ENCODE measurements around the gene ISG20L2. TPM values are rescaled to one million over a fixed set of nuclear protein-coding genes. Genes with fewer than 3 reads are reported as not detected.

The ISG20L2 gene
- total RNA-seq, 2 experiments from 2014 or later = 40.6 to 44.5 TPM

DNA sequence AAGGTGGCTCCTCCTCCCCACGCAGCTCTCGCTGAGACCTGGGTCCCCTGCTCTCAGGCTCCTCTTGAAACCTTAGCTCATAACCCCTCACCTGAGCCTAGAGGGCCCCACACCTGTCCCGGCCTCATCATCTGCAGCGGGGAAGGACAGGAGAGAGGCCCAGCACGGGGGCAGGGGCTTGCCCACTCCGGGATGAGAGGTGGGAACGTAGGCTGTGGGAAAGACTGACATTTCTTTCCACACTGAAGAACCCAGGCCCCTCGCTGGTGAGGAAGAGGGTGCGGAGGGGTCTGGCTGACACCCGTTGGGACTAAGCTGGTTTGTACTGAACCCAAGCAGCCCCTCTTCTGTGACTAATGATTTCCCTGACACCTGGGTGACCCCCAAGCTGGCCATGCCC, 37.4 kb downstream of the ISG20L2 start:
- ATAC-seq = no peak
- POLR2A ChIA-PET = interaction anchor here (0.7 to 2.4 kb wide), 4 partner anchors 14 to 60 kb away, joined by 3 to 12 read pairs (median 4); partner anchors contain the start of genes CRABP2 and HDGF

DNA sequence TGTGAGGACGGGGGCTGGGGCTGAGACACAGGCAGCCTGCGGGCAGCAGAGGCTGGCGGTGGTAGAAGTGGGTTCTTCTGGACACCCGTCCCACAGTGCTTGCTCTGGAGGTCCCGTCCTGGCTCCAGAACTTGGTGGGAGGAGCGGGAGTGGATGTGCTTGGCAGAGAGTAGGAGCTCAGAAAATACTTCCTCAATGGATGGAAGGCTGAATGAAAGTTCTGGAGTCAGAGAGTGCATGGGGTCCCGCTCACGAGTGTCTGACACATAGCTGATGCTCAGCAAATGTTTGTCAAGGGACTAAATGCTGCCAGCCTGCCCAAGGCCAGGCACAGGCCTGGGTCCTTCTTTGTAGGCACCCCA, 37.9 kb downstream of the ISG20L2 start:
- ChIA-PET POLR2A (interaction anchor here (0.7 to 2.4 kb wide), 3 partner anchors 12 to 61 kb away, joined by 3 to 12 read pairs (median 8); partner anchors contain the start of genes CRABP2 and HDGF), CTCF (interaction anchor here (0.7 to 13.3 kb wide), 33 partner anchors 12 to 447 kb away, joined by 3 to 396 read pairs (median 7); partner anchors contain the start of genes CRABP2, ISG20L2, METTL25B and NES)
- no peak overlapping the region for H3K27ac Mint-ChIP-seq
- H3K27me3 Mint-ChIP-seq = peaks cover 54% of the 10 kb centered on the region
- intact Hi-C loops (cut with micrococcal nuclease) = no loop called here
- H3K4me1 Mint-ChIP-seq (ENCODE audit: low read depth) = peaks cover 23% of the 10 kb centered on the region
- no peak for ATAC-seq
- no peaks in the 10 kb centered on the region for H3K9me3 Mint-ChIP-seq
- no peak overlapping the region for H3K4me3 Mint-ChIP-seq
- H3K36me3 Mint-ChIP-seq (ENCODE audit: low read depth) = no peaks in the 10 kb centered on the region
- TF ChIP-seq, protein P1, sequence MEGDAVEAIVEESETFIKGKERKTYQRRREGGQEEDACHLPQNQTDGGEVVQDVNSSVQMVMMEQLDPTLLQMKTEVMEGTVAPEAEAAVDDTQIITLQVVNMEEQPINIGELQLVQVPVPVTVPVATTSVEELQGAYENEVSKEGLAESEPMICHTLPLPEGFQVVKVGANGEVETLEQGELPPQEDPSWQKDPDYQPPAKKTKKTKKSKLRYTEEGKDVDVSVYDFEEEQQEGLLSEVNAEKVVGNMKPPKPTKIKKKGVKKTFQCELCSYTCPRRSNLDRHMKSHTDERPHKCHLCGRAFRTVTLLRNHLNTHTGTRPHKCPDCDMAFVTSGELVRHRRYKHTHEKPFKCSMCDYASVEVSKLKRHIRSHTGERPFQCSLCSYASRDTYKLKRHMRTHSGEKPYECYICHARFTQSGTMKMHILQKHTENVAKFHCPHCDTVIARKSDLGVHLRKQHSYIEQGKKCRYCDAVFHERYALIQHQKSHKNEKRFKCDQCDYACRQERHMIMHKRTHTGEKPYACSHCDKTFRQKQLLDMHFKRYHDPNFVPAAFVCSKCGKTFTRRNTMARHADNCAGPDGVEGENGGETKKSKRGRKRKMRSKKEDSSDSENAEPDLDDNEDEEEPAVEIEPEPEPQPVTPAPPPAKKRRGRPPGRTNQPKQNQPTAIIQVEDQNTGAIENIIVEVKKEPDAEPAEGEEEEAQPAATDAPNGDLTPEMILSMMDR (IDR thresholded peaks at IDR 0.05) = no peak
- DNase-seq = no peak

More for the DNA sequence above, 37.4 kb downstream of the ISG20L2 start:
- peaks cover 23% of the 10 kb centered on the region for H3K4me1 Mint-ChIP-seq (ENCODE audit: low read depth)
- intact Hi-C loops (cut with micrococcal nuclease) = no loop called here
- TF ChIP-seq, protein P1 (IDR thresholded peaks at IDR 0.05) = no peak
- H3K9me3 Mint-ChIP-seq = no peaks in the 10 kb centered on the region
- peaks cover 54% of the 10 kb centered on the region for H3K27me3 Mint-ChIP-seq
- no peaks in the 10 kb centered on the region for H3K36me3 Mint-ChIP-seq (ENCODE audit: low read depth)
- H3K27ac Mint-ChIP-seq = no peak overlapping the region
- CTCF ChIA-PET = interaction anchor here (1.0 to 13.3 kb wide), 15 partner anchors 8 to 237 kb away, joined by 3 to 396 read pairs (median 22); partner anchors contain the start of genes CRABP2, ISG20L2, METTL25B and NES
- no peak overlapping the region for H3K4me3 Mint-ChIP-seq
- no peak for DNase-seq

- ATAC-seq = peak; percentile 2
- ChIA-PET POLR2A (interaction anchor here (0.6 to 2.4 kb wide), 5 partner anchors 12 to 38 kb away, joined by 3 to 12 read pairs (median 8); partner anchors contain the start of genes CRABP2, ISG20L2 and METTL25B), CTCF (interaction anchor here (0.7 to 13.3 kb wide), 63 partner anchors 12 to 465 kb away, joined by 3 to 396 read pairs (median 5); partner anchors contain the start of genes CRABP2, HAPLN2, ISG20L2 and METTL25B)
- intact Hi-C loops (cut with micrococcal nuclease) = loop anchor here (10.0 kb wide), 1 partner anchor 205 kb away; the partner anchor contains the start of gene PEAR1
- TF ChIP-seq, protein P1 (IDR thresholded peaks at IDR 0.05) = no peak
- Mint-ChIP-seq H3K9me3 (no peaks in the 10 kb centered on the region), H3K27me3 (peaks cover 54% of the 10 kb centered on the region), H3K36me3 (ENCODE audit: low read depth) (no peaks in the 10 kb centered on the region), H3K4me3 (no peak overlapping the region), H3K4me1 (ENCODE audit: low read depth) (peaks cover 23% of the 10 kb centered on the region), H3K27ac (no peak overlapping the region)
- no peak for DNase-seq
Measured at GRCh38 chr1:156689953-156690674, 38.5 kb downstream of the ISG20L2 start.

- ChIA-PET CTCF (interaction anchor here (0.7 to 13.3 kb wide), 69 partner anchors 11 to 466 kb away, joined by 3 to 396 read pairs (median 5); partner anchors contain the start of genes CRABP2, HAPLN2, HDGF and ISG20L2), POLR2A (interaction anchor here (0.6 to 2.4 kb wide), 6 partner anchors 9 to 114 kb away, joined by 3 to 9 read pairs (median 3); partner anchors contain the start of genes ISG20L2 and METTL25B)
- ATAC-seq (peak; percentile 98), DNase-seq (peak; percentile 86)
- TF ChIP-seq, protein P1 (IDR thresholded peaks at IDR 0.05) = peak; percentile 95
- Mint-ChIP-seq H3K4me3 (no peak overlapping the region), H3K27me3 (peaks cover 51% of the 10 kb centered on the region), H3K27ac (no peak overlapping the region), H3K4me1 (ENCODE audit: low read depth) (peaks cover 29% of the 10 kb centered on the region), H3K9me3 (no peaks in the 10 kb centered on the region), H3K36me3 (ENCODE audit: low read depth) (no peaks in the 10 kb centered on the region)
- intact Hi-C loops (cut with micrococcal nuclease) = loop anchor here (10.0 kb wide), 1 partner anchor 206 kb away; the partner anchor contains the start of gene PEAR1
Measured at GRCh38 chr1:156689035-156689952, 39.3 kb downstream of the ISG20L2 start.
